Measurements from ENCODE around the gene KLHL25. TPM values are rescaled to one million over a fixed set of nuclear protein-coding genes. Genes with fewer than 3 reads are reported as not detected.

The KLHL25 gene
- total RNA-seq, 1 donor from 2014 or later, result 12.3 TPM

DNA sequence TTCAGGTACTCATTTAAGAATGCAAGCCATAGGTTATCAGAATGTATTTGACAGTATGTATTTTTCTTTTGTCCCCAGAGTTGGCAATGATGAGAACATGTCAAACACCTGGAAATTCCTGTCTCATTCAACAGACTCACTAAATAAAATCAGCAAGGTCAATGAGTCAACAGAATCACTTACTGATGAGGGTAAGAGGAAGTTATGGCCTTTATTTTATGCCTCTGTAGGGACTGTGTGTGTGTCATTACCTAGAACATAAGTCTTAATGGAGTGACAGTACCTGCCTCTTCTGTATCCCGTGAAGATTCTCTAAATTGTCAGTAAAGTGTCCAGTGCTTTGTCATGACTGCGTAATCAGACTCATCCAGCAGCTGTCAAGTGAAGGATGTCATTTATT, 77.5 kb downstream of the KLHL25 start:
- DNase-seq (ENCODE audit: low spot score), result no peak

GRCh38 chr15:85716261-85716660, 78.5 kb downstream of the KLHL25 start:
- no peak for DNase-seq (ENCODE audit: low spot score)

- DNase-seq (ENCODE audit: low spot score), result no peak
These were observed 83.0 kb downstream of the KLHL25 start for GRCh38 chr15:85711580-85712192.

- no peak for DNase-seq (ENCODE audit: low spot score)
These were observed 84.3 kb downstream of the KLHL25 start for GRCh38 chr15:85710340-85710842.
